Activated T-helper 1 cell treated with anti-CD3 and anti-CD28 coated beads, Interleukin-2, amount 50 U/mL, for 16 hours (primary cell): ENCODE measurements around the gene GUCY1A1.

Experiments
- DNase-seq, 2 donors: peaks; one replicate each; pipeline ENCODE4 v3.0.0-alpha.2; 2020; ENCODE audit warnings: low read depth in 1 of 2, low spot score in 1 of 2

The GUCY1A1 gene

DNA sequence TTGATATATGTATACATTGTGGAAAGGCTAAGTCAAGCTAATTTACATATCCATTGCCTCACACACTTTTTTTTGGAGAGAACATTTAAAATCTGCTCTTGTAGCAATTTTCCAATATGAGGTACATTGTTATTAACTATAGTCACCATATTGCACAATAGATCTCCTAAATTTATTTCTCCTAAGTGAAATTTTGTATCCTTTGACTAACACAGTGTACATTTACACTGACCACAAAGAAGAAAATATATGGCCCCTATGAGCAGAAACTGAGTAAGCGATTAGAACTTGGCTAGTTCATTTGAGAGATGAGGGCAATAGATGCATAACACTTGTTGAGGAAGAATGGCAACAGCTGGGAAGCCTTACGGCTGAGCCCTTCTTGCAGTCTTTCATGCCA lies 71.9 kb downstream of the GUCY1A1 start:
- no peak for DNase-seq

DNA sequence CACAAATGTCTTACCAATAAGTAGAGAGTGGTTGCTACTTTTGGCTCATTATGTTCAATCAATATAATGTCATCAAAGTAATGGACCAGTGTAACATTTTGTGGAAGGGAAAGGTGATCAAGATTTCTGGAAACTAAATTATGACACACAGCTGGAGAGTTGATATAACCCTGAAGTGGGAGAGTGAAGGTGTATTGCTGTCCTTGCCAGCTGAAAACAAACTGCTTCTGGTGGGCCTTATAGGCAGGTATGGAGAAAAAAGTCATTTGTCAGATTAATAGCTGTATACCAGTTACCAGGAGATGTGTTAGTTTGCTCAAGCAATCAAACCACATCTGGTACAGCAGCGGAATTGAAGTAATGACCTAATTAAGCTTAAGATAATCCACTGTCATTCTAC lies 74.9 kb downstream of the GUCY1A1 start:
- no peak for DNase-seq

- DNase-seq: no peak
Observed at GRCh38 chr4:155742310-155743015, 75.8 kb downstream of the GUCY1A1 start.

DNA sequence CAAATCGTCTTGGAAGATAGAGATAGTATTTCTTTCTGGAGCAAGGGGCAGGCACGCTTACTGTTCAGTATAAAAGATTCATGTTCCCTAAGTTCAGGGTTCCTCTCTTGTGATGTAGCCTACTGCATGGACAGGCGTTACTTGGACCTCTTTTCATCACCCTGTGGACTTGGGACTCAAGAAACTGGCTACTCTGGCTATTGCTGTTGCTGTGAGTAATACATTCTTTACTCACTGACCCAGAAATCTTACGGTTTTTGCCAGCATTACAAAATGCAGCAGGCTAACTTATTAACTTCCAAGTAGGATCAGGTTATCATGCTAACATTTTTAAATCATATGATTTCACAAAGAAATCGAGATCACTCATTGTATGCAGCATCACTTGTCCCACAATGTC lies 79.3 kb downstream of the GUCY1A1 start:
- no peak for DNase-seq

DNA sequence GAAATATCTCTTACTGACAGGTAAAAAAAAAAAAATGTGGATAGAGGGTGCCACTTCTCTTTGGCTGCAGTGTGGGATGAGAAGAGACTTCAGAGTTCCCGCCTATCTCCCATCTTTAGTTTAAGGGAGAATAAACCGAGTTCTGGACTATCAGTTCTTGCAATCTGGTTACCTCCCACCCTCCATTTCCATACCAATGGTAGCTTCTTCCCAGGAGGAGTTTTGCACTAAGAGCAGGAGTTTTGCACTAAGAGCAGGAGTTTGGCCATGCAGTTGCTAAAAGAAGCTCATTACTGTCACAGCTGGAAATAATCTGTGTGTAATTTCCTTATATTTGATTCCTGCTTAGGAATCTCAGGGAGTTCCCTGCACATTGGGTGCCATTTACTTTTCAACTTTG lies 81.4 kb downstream of the GUCY1A1 start:
- DNase-seq: no peak

- DNase-seq: no peak
Observed at GRCh38 chr4:155749041-155749440, 82.4 kb downstream of the GUCY1A1 start.

- DNase-seq: no peak
Observed at GRCh38 chr4:155751569-155751968, 84.9 kb downstream of the GUCY1A1 start.

- DNase-seq: no peak
Observed at GRCh38 chr4:155757745-155758265, 91.2 kb downstream of the GUCY1A1 start.

- DNase-seq: peak; percentile 4 to 25
Observed at GRCh38 chr4:155758481-155759371, 92.1 kb downstream of the GUCY1A1 start, which contains the start of gene GUCY1B1. TSS of gene GUCY1B1 (plus strand) at chr4:155759021. CDS start at chr4:155759141, 120 bp downstream.

DNA sequence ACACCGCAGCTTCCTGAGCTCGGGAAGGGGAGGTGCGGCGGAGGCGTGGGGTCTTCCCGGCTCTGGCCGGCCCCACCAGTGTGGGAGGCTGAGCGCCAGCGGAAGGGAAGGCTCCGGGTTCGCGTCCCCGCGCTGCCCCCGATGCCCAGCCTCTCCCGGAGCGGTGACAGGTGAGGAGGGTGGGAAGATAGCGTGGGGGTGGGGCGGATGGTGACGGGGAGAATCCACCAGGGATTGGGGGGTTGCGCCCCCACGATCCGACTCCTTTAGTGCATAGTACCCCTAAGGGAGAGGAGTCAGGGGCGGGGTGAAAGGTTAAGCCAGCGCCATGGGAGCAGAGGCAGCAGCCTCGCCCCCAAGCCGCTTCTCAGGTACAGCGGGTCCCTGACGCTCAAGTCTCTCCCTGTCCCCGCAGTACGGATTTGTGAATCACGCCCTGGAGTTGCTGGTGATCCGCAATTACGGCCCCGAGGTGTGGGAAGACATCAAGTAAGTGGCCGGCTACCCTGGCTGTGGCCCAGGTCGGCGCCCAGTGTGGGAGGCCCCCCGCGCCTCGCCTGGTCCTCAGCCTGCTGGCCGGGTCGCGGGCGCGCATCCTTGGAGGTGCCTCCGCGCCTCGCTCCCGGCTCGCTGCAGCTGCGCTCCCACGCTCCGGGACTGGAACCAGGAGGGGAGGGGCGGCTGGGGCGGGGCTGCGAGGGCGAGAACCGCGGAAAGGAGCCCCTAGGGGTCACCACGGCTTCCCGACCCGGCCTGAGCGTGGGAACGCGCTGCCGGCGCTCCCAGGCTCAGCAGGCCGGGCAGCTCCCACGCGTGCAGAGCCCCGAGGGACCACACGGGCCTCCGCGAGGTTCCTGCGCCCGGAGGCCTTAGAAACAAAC lies 93.0 kb downstream of the GUCY1A1 start:
- no peak for DNase-seq

GRCh38 chr4:155761047-155761446 lies 94.4 kb downstream of the GUCY1A1 start:
- no peak for DNase-seq

GRCh38 chr4:155761916-155762315 lies 95.3 kb downstream of the GUCY1A1 start:
- no peak for DNase-seq

DNA sequence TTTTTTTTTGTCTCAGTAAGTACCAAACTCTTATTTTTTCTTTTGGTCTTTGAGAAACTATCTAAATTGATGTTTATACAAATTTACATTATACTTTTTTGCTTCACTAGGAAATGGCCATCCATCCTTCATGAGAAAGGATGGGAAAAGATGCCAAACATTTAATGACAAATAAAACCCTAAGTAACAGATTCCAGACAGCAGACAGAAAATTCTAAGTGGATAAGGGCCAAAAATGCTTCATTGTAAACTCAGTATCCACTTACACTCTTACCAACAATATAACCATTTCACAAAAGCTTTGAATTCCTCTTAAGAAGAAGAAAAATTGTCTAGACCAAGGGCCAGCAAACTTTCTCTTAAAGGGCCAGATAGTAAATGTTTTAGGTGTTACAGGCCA lies 95.7 kb downstream of the GUCY1A1 start:
- no peak for DNase-seq

GRCh38 chr4:155763551-155763950 lies 96.9 kb downstream of the GUCY1A1 start:
- no peak for DNase-seq

DNA sequence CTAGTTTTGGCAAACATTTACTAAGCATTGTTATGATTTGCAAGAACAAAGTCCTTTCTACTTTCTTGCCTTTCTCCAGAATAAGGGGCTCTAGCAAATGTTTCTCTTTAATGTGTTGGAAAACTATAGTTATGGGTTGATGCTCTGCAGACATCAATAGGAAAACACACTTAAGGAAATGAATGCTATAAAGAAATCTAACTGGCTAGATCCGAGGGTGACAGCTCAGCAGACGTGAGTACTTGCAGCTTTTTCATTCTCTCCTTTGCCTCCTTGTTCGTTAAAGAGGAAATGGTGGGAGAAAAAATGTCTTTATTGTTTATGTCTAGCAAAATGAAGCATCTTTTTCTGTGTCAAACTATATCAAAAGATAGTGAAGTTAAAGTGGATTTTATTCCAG lies 98.5 kb downstream of the GUCY1A1 start:
- no peak for DNase-seq

- no peak for DNase-seq
Observed at GRCh38 chr4:155766622-155767021, 100.0 kb downstream of the GUCY1A1 start.

GRCh38 chr4:155768370-155768769 lies 101.7 kb downstream of the GUCY1A1 start:
- DNase-seq: no peak

DNA sequence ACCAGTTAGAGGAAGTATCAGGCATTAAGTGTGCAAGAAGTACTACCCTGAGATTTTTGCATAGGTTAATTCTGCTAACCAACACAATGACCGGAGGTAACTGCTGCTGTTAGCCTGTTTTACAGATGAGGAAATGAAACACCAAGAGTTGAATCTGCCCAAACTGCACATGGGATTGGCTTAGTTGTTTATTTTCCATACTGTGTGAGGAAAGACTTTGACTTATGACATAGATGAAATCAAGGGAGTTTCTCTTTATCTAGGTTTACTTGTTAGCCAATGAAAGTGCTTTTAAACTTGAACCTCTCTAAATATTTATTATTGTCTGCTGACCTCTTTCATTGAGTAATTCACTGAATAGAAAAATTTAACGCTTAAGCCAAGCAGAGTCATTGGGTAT lies 102.4 kb downstream of the GUCY1A1 start:
- no peak for DNase-seq

GRCh38 chr4:155772459-155773195 lies 106.0 kb downstream of the GUCY1A1 start:
- no peak for DNase-seq

DNA sequence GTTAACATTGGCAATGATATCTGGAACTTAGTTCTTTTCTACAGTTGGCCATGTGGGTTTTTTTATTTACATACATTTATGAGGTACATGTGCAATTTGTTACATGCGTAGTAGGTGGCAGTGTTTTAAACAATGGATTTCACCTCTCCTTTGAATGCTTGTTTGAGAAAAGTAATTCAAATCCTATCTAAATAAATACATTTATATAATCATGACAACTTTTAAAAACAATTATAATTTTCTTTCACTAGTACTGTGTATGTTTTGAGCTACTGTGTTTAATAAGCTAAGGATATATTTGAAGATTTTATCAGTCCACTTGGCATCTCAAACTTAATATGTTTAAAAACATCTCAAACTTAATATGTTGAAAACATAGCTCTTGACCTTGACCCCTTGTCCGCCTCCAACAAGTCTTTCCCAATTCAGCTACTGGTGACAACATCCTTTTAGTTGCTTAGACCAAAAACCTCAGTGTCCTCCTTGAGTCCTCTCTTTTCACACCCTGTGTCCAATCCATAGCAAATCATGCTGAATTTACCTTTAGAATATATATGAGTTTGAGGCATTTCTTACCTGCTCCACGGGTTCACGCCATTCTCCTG lies 106.7 kb downstream of the GUCY1A1 start:
- DNase-seq: no peak
